HT1080 (cell line): ENCODE results near the gene ADPGK. TPM values are rescaled to one million over a fixed set of nuclear protein-coding genes. Genes with fewer than 3 reads are reported as not detected.

ENCODE experiments used
- DNase-seq: peaks from one replicate; pipeline ENCODE4 v3.0.0-alpha.2; 2015; ENCODE audit warnings: low read depth
- total RNA-seq: library from RNA; depleted of rRNA; stranded (reverse); fragments of >200 nt; shearing (Covaris generic); gene quantifications from 2 replicates; pipeline ENCODE4 v1.2.3, GENCODE V29; 2014

ADPGK gene
- total RNA-seq, 1 experiment from 2014 or later: 69.5 TPM

DNA sequence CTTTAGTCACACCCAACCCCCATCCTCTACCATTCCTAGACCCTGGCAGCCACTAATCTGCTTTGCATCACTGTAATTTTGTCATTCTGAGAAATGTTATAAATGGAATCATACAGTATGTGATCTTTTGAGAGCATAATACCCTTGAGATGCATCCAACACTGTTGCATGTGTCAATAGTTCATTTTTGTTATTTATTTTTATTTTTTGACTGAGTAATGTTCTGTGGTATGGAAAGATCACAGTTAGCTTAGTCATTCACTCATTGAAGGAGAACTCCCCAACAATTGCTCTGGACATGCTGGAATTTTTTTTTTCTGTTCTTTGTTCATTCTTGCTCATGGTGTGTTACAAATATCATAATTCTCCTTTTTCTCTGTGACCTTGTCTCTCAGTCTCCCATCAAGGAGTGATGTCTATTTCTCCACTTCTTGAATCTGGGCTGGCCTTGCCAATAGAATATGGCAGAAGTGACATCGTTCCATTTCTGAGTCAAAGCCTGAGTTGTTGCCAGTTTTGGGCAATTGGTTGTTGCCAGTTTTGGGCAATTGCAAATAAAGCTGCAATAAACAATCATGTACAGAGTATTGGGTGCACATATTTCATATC lies 6.8 kb upstream of the ADPGK start:
- no peak for DNase-seq

GRCh38 chr15:72787526-72787925 lies 4.0 kb upstream of the ADPGK start:
- no peak for DNase-seq

GRCh38 chr15:72786676-72787345 lies 3.3 kb upstream of the ADPGK start:
- DNase-seq: no peak

- DNase-seq: no peak
These were observed 2.7 kb upstream of the ADPGK start for GRCh38 chr15:72786242-72786641.

DNA sequence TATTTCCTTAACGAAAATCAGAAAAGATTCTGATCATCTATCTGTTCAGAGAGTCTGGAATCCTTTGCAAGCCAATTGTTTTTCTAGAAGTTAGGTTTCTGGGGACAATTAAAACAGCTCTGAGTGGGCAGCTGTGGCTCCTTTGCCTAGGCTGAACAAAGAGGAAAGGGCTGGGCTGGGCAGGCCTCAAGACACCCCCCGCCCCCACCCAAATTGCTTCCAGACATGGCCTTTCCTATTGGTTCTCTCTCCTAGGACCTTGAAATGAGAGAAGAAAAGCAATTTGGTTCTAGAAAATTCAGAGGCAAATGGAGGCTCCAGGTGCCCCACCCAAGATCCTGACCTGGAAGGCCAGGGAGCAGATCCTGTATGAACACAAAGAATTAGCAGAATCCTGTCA lies 2.3 kb upstream of the ADPGK start:
- DNase-seq: no peak

DNA sequence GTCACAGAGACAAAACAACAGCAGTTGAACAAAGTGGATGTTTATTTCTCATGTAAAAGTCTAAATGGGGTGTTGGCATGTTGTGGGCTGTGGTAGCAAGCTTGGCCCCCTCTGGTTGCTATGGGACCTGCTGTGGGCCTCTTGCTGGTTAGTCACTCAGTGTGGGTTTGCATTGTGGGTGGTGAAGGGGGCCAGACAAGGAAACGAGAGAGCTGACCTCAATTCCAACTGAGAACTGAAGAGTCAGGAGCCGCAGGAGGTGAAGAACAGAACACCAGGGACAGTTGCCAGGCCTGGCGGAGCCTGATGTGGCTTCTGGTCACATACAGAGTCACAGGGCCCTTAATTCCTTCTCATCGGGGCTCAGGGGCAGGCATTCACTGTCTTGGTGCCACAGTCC lies 1.9 kb upstream of the ADPGK start:
- peak; percentile 44 for DNase-seq

GRCh38 chr15:72784456-72784876 lies 908 bp upstream of the ADPGK start:
- DNase-seq: no peak

GRCh38 chr15:72783004-72783639 lies 436 bp downstream of the ADPGK start:
- no peak for DNase-seq

GRCh38 chr15:72782274-72783003 lies 1.1 kb downstream of the ADPGK start:
- DNase-seq: no peak

DNA sequence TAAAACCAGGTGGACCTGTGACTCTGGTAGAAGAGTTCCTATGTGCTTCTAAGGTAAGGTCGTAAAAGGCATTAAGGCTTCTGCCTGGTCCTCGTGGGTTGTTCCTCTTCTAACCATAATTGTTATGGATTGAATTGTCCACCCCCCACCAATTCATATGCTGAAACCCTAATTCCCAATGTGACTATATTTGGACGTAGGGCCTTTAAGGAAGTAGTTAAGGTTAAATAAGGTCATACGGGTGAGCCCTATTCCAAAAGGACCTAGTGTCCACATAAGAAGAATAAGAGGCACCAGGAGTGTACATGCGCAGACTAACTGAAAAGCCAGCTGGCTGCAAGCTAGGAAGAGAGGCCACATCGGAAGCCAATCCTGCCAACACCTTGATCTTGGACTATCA lies 1.9 kb downstream of the ADPGK start:
- DNase-seq: no peak

DNA sequence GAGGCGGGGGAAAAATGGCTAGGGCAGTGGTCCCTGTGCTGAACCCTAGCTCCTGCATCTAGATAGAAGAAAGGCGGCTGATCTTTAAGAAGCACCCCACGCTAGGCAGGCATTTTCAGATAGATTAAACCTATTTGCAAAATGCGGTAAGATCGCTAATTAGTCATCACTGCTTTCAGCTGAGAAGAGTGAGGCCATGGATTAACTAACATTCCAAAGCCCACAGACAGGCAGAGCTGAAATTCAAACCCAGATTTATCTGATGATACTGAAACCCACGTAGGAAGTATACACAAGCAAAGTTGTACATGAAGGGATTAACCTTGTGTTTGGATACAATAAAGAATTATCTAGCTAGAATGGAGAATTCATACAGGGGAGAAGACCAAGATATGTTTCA lies 4.8 kb downstream of the ADPGK start:
- DNase-seq: no peak

DNA sequence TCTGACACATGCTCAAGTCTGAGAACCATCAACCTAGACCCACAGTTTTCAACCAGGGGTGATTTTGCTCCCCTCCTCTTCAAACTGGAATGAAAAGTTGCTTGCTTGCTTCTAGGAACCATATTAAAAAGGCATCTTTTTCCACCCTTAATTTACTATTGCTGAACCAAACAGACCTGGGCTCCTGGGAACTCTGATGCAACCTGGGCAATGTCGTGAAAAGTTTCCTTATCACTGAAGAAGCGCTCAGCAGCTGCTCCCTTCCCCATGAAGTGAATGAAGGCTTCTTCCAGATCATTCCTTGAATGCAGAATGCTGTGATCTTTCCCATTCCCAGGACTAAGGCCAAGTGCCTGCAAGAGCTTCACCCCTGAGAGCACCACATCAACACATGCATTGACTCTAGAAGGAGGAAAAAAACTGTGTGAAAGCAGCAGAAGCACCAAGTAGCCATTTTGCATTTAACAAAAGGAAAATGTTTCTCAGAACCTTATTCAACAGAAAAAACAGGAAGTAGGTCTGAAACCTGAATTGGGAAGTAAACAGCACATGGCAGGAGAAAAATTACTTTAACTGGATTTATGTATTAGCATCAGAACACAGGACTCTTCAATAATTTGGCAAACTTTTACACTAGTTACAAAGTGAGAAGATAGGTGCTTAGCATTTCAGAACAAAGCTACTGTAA lies 8.7 kb downstream of the ADPGK start:
- no peak for DNase-seq

GRCh38 chr15:72771329-72771725 lies 12.2 kb downstream of the ADPGK start:
- no peak for DNase-seq

- DNase-seq: no peak
These were observed 12.8 kb downstream of the ADPGK start for GRCh38 chr15:72770673-72771328.

DNA sequence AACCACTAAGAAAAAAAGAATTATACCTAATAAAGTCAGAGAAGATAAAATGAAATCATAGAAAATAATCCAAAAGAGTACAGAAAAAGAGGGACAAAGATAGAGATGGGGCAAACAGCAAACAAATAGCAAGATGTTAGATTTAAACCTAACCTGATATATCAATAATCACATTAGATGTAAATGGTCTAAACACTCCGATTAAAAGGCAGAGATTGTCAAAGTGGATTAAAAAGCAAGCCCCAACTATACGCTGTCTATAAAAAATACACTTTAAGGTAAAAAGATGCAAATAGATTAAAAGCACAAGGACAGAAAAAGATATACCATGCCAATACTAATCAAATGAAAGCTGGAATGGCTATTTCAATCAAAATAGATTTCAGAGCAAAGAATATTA lies 16.8 kb downstream of the ADPGK start:
- DNase-seq: no peak

DNA sequence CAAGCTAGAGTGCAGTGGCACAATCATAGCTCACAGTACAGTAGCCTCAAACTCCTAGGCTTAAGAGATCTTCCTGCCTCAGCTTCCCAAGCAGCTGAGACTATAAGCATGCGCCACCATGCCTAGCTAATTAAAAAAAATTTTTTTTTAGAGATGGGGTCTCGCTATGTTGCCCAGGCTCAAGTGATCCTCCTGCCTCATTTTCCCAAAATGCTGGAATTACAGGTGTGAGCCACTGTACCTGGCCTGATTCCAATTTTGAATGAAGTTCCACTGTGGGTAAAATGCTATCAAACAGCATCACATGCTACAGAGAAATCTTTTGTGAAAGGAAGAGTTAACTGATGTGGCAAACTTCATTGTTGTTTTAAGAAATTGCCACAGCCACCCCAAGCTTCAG lies 17.5 kb downstream of the ADPGK start:
- no peak for DNase-seq

- DNase-seq: no peak
These were observed 18.9 kb downstream of the ADPGK start for GRCh38 chr15:72764656-72765055.

- no peak for DNase-seq
These were observed 22.8 kb downstream of the ADPGK start for GRCh38 chr15:72760590-72761260.

DNA sequence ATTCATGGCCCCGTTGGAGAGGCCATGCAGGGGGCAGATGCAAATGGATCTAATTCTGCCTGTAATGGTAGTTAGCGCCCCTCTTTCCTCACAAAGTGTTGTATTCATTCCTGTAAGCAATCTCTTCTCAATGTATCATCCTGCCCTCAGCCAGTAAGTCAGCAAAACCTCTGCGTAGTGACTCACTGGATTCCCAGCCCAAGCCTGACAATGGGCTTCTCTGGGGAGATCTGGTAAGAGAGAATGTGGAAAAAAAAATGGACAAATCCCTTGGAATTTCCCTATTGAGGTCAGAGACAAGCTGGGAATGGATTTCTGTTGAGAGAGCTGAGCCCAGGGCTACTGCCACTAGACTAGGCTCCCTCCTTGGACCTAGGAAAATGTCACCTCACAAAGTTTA lies 25.4 kb downstream of the ADPGK start:
- DNase-seq: peak; percentile 93

- DNase-seq: no peak
These were observed 29.5 kb downstream of the ADPGK start for GRCh38 chr15:72754096-72754495.
